Glutamatergic neuron (in vitro differentiated cells): Measurements from ENCODE around the gene ZNF750. TPM values are rescaled to one million over a fixed set of nuclear protein-coding genes. Genes with fewer than 3 reads are reported as not detected.
A peak's percentile ranks its signal among the peaks of the same experiment; 100 is the strongest.

ENCODE experiments used
- DNase-seq: peaks from one replicate; pipeline ENCODE4 v3.0.0; 2022
- H3K27ac Mint-ChIP-seq: one replicate; pipeline ENCODE4 v1.8.0; 2020; ENCODE audit warnings: mild to moderate bottlenecking, mixed read lengths, inconsistent platforms; ENCODE audit not compliant: unreplicated experiment
- H3K27me3 Mint-ChIP-seq: one replicate; pipeline ENCODE4 v1.8.0; 2020; ENCODE audit warnings: mild to moderate bottlenecking, moderate library complexity, mixed read lengths, inconsistent platforms; ENCODE audit not compliant: unreplicated experiment
- H3K36me3 Mint-ChIP-seq: one replicate; pipeline ENCODE4 v1.8.0; 2020; ENCODE audit warnings: mild to moderate bottlenecking, mixed read lengths, inconsistent platforms; ENCODE audit not compliant: unreplicated experiment
- H3K4me1 Mint-ChIP-seq: one replicate; pipeline ENCODE4 v1.8.0; 2020; ENCODE audit warnings: mild to moderate bottlenecking, low read depth, mixed read lengths, inconsistent platforms; ENCODE audit not compliant: unreplicated experiment
- H3K4me3 Mint-ChIP-seq: one replicate; pipeline ENCODE4 v1.8.0; 2020; ENCODE audit warnings: mild to moderate bottlenecking, mixed read lengths, inconsistent platforms; ENCODE audit not compliant: unreplicated experiment
- H3K9me3 Mint-ChIP-seq: one replicate; pipeline ENCODE4 v1.8.0; 2020; ENCODE audit warnings: mild to moderate bottlenecking, moderate library complexity, mixed read lengths, inconsistent platforms; ENCODE audit not compliant: unreplicated experiment
- total RNA-seq: library from RNA; stranded (reverse); fragmentation: NEBNext Ultra II Directional; extraction: Animal tissue kit (Norgen Biotek cat#: 25700); gene quantifications from one replicate; pipeline ENCODE4 v1.2.1, GENCODE V29; 2021; ENCODE audit not compliant: unreplicated experiment
- TF ChIP-seq, protein P1 (sequence below): fragments of 200-600 bp; sonication (generic); IDR thresholded peaks from one replicate; pipeline ENCODE4 v1.5.0; 2021; ENCODE audit not compliant: partially characterized antibody, unreplicated experiment

The ZNF750 gene
- total RNA-seq, 1 donor from 2014 or later, result 1.4 TPM

DNA sequence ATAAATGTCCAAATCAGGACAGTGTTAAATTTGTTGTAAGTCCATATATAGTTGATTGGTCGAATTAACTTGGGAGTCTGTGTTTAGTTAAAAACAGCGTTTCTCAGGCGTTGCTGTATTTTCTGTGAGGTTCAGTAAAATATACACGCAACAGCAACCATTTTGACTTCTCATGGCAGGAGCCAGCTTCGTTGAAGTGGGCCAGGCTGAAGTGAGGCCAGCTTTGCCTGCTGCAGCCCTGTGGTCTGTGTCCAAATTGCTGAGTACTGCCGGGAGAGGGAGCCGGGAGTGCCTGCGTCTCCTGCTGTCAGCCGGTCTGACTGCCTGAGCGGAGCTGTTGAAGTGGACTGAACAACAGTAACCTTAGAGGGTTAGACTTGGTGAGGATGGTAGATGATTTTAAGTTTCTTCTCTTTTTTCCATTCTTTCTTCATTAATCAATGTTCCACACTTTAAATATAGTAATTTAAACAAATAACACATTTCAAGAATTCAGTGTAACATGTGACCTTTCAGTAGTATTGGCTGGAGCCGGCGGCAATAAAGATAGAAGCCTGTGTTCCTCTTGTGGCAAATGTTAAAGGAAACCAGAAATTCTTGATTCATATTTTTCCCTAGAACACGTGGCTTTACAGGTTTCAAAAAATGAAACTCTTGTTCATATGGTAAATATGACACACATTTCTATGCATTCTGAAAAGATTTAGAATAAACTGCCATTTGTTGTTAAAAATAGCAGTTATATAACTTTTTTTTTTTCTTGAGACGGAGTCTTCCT lies 37.0 kb upstream of the ZNF750 start:
- peaks cover 10% of the 10 kb centered on the region for H3K36me3 Mint-ChIP-seq
- no peak overlapping the region for H3K4me3 Mint-ChIP-seq
- peak; percentile 75 for DNase-seq
- peaks cover 9% of the 10 kb centered on the region for H3K9me3 Mint-ChIP-seq
- H3K4me1 Mint-ChIP-seq, result peaks cover 34% of the 10 kb centered on the region
- peaks cover 1% of the 10 kb centered on the region for H3K27me3 Mint-ChIP-seq
- H3K27ac Mint-ChIP-seq, result no peak overlapping the region
- TF ChIP-seq, protein P1, sequence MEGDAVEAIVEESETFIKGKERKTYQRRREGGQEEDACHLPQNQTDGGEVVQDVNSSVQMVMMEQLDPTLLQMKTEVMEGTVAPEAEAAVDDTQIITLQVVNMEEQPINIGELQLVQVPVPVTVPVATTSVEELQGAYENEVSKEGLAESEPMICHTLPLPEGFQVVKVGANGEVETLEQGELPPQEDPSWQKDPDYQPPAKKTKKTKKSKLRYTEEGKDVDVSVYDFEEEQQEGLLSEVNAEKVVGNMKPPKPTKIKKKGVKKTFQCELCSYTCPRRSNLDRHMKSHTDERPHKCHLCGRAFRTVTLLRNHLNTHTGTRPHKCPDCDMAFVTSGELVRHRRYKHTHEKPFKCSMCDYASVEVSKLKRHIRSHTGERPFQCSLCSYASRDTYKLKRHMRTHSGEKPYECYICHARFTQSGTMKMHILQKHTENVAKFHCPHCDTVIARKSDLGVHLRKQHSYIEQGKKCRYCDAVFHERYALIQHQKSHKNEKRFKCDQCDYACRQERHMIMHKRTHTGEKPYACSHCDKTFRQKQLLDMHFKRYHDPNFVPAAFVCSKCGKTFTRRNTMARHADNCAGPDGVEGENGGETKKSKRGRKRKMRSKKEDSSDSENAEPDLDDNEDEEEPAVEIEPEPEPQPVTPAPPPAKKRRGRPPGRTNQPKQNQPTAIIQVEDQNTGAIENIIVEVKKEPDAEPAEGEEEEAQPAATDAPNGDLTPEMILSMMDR, result peak; percentile 8

DNA sequence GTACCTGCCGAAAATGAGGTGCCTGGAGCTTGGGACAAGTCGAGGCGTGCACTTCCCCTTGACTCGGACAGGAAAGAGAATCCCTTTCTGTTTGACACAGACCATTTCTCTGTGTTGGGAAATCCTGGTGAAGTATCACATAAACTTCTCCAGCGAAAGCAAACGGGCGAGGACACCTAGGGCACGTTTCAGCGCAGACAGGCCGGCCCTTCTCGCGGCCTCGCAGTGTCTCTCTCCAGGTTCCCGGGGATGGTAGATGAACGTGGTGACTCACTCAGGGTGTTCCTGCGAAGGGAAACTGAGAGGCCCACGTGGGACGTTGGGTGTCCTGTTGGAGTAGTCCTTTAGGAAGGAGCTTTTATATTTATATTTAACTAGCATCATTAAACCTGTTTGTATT lies 36.3 kb upstream of the ZNF750 start:
- peaks cover 7% of the 10 kb centered on the region for H3K9me3 Mint-ChIP-seq

DNA sequence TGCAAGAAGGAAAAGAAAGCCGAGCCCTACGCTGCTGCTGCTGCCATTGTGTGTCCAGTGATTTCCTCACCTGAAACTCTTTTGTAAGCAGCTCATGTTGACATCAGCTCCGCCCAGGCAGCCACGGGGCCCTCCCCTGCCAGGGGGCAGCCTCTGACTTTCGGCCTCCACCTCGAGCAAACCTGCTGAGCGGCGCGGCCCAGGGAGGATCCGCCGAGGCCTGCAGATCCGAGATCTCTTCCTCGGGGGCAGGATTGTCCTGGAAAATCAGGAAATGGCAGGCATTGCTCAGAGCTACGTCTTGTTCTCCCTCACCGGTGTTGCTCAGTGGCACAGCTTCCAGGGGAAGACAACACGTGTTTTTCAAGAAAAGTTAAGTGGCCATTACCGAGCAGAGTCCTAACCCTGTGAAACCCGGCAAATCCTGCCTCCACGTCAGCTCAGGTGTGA lies 35.6 kb upstream of the ZNF750 start:
- Mint-ChIP-seq H3K4me1 (peaks cover 25% of the 10 kb centered on the region), H3K36me3 (peaks cover 14% of the 10 kb centered on the region), H3K27me3 (no peaks in the 10 kb centered on the region), H3K9me3 (peaks cover 8% of the 10 kb centered on the region), H3K27ac (no peak overlapping the region), H3K4me3 (no peak overlapping the region)
- TF ChIP-seq, protein P1, result no peak
- DNase-seq, result no peak

More for the DNA sequence above, 36.3 kb upstream of the ZNF750 start:
- no peak overlapping the region for H3K4me3 Mint-ChIP-seq
- DNase-seq, result no peak
- peaks cover 31% of the 10 kb centered on the region for H3K4me1 Mint-ChIP-seq
- TF ChIP-seq, protein P1, result no peak
- peaks cover 1% of the 10 kb centered on the region for H3K27me3 Mint-ChIP-seq
- H3K27ac Mint-ChIP-seq, result peak overlapping the region; percentile 39
- peaks cover 10% of the 10 kb centered on the region for H3K36me3 Mint-ChIP-seq

DNA sequence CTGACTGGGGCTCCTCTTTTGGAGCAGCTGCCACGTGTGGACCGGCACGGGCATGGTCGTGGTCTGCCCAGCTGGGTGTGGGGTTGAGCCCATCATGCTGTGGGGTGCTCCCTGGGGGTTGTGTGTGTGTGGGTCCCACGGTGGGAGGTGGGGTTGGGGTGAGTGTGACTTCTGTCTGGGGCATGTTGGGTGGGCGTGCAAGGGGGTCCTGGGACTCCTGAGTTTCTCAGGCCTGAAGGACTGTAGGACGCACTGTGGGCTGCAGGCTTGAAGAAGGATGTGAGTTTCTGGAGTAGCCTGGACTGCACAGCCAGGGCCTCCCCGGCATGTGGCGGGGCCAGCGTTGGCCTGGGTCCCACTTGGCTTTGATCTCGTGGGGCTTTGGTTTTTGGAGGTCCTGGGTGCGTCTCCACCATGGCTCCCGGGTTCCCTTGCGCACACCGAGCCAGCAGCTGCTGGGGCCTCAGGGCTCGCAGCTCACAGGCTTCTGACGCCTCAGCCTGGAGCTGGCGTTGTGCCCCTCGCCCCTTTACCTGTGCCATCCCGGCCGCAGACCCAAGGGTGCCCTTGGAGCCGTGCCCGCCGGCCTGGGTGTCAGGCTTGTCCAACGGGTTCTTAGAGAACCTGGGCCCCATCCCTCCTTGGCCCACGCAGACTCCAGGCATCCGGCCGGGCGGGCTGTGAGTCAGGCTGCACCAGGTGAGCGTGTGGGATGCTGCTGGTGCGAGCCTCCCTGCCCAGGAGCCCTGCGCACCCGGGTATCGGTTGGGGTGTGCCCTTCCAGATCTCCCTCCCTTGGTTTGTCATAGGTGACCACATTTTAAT lies 34.4 kb upstream of the ZNF750 start:
- no peak overlapping the region for H3K27ac Mint-ChIP-seq
- peaks cover 18% of the 10 kb centered on the region for H3K4me1 Mint-ChIP-seq
- H3K9me3 Mint-ChIP-seq, result peaks cover 5% of the 10 kb centered on the region
- DNase-seq, result no peak
- TF ChIP-seq, protein P1, result no peak
- H3K27me3 Mint-ChIP-seq, result no peaks in the 10 kb centered on the region
- no peak overlapping the region for H3K4me3 Mint-ChIP-seq
- H3K36me3 Mint-ChIP-seq, result peaks cover 7% of the 10 kb centered on the region
